ENCODE data around the gene RIT1.

The RIT1 gene

GRCh38 chr1:155850345-155850744, 60.8 kb downstream of the RIT1 start:
- Mint-ChIP-seq H3K27ac (peak overlapping the region in 1 of 2 donors; percentile 84), H3K4me1 (ENCODE audit: low read depth in 2 of 2) (peaks cover 20 to 50% of the 10 kb centered on the region in 2 donors), H3K9me3 (no peaks in the 10 kb centered on the region), H3K36me3 (ENCODE audit: insufficient read depth) (peaks cover 68% of the 10 kb centered on the region), H3K4me3 (peak overlapping the region in 1 of 2 donors; percentile 23), H3K27me3 (no peaks in the 10 kb centered on the region)
- no peak for DNase-seq
- no peak for ATAC-seq (replicated peaks)

GRCh38 chr1:155847823-155848529, 63.2 kb downstream of the RIT1 start:
- peaks cover 67% of the 10 kb centered on the region for H3K36me3 Mint-ChIP-seq (ENCODE audit: insufficient read depth)
- no peaks in the 10 kb centered on the region for H3K9me3 Mint-ChIP-seq
- no peak for DNase-seq
- ATAC-seq (replicated peaks), result no peak
- no peaks in the 10 kb centered on the region for H3K27me3 Mint-ChIP-seq
- no peak overlapping the region for H3K4me3 Mint-ChIP-seq
- peak overlapping the region; percentile 9 to 63 for H3K27ac Mint-ChIP-seq
- peaks cover 31 to 65% of the 10 kb centered on the region in 2 donors for H3K4me1 Mint-ChIP-seq (ENCODE audit: low read depth in 2 of 2)
